Measurements from ENCODE around the gene ACKR2.

ACKR2 gene

DNA sequence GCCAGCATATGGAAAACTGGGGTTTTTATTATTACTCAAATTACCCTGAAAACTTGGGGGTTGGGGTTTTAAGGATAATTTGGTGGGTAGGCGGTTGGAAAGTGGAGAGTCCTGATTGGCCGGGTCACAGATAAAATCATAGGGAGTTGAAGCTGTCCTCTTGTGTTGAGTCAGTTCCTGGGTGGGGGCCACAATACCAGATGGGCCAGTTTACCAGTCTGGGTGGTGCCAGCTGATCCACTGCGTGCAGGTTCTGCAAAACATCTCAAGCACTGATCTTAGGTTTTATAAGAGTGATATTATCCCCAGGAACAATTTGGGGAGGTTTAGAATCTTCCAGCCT, 91.8 kb downstream of the ACKR2 start:
- Histone ChIP-seq H3K4me3 (ENCODE audit: low read length) (no peak overlapping the region), H3K36me3 (ENCODE audit: control insufficient read depth, insufficient read depth, low read length) (no peaks in the 10 kb centered on the region; the same call in 1 of the 2 replicates), H3K27ac (ENCODE audit: low read length) (no peak overlapping the region), H3K4me1 (ENCODE audit: control insufficient read depth, insufficient read depth, low read length) (no peaks in the 10 kb centered on the region; the same call in 1 of the 2 replicates), H3K27me3 (ENCODE audit: control insufficient read depth, insufficient read depth, low read length) (no peaks in the 10 kb centered on the region), H3K9me3 (ENCODE audit: control insufficient read depth, insufficient read depth, low read length) (no peaks in the 10 kb centered on the region; the same call in 1 of the 2 replicates)
- no CpG with 5 or more reads among the region's 3 CpGs for WGBS (ENCODE audit: insufficient coverage, insufficient read length)
- DNase-seq (ENCODE audit: low read depth, low spot score) = no peak

GRCh38 chr3:42902257-42902656, 93.0 kb downstream of the ACKR2 start:
- no peaks in the 10 kb centered on the region; the same call in 1 of the 2 replicates for H3K9me3 ChIP-seq (ENCODE audit: control insufficient read depth, insufficient read depth, low read length)
- no peak for DNase-seq (ENCODE audit: low read depth, low spot score)
- H3K27ac ChIP-seq (ENCODE audit: low read length) = no peak overlapping the region
- peaks cover 1% of the 10 kb centered on the region; the same call in 1 of the 2 replicates for H3K4me1 ChIP-seq (ENCODE audit: control insufficient read depth, insufficient read depth, low read length)
- H3K4me3 ChIP-seq (ENCODE audit: low read length) = no peak overlapping the region
- WGBS (ENCODE audit: insufficient coverage, insufficient read length) = no CpG with 5 or more reads among the region's 2 CpGs
- H3K36me3 ChIP-seq (ENCODE audit: control insufficient read depth, insufficient read depth, low read length) = no peaks in the 10 kb centered on the region; the same call in 1 of the 2 replicates
- H3K27me3 ChIP-seq (ENCODE audit: control insufficient read depth, insufficient read depth, low read length) = no peaks in the 10 kb centered on the region

DNA sequence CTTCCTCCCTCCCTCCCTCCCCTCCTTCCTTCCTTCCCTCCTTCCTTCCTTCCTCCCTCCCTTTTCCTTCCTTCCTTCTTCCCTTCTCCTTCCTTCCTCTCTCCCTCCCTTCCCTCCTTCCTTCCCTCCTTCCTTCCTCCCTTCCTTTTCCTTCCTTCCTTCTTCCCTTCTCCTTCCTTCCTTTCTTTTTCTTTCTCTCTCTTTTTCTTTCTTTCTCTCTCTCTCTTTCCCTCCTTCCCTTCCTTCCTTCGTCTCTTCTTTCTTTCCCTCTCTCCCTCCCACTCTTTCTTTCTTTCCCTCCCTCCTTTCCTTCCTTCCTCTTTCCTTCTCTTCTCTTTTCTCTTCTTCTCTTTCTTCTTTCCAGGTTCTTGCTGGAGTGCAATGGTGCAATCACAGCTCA, 94.8 kb downstream of the ACKR2 start:
- Histone ChIP-seq H3K4me1 (ENCODE audit: control insufficient read depth, insufficient read depth, low read length) (peaks cover 1% of the 10 kb centered on the region; the same call in 1 of the 2 replicates), H3K27me3 (ENCODE audit: control insufficient read depth, insufficient read depth, low read length) (no peaks in the 10 kb centered on the region), H3K36me3 (ENCODE audit: control insufficient read depth, insufficient read depth, low read length) (no peaks in the 10 kb centered on the region; the same call in 1 of the 2 replicates), H3K27ac (ENCODE audit: low read length) (no peak overlapping the region), H3K9me3 (ENCODE audit: control insufficient read depth, insufficient read depth, low read length) (no peaks in the 10 kb centered on the region; the same call in 1 of the 2 replicates), H3K4me3 (ENCODE audit: low read length) (no peak overlapping the region)
- WGBS (ENCODE audit: insufficient coverage, insufficient read length) = no CpG with 5 or more reads among the region's 1 CpG
- no peak for DNase-seq (ENCODE audit: low read depth, low spot score)

- H3K36me3 ChIP-seq (ENCODE audit: control insufficient read depth, insufficient read depth, low read length) = no peaks in the 10 kb centered on the region; the same call in 1 of the 2 replicates
- peaks cover 1% of the 10 kb centered on the region; the same call in 1 of the 2 replicates for H3K4me1 ChIP-seq (ENCODE audit: control insufficient read depth, insufficient read depth, low read length)
- no peaks in the 10 kb centered on the region for H3K27me3 ChIP-seq (ENCODE audit: control insufficient read depth, insufficient read depth, low read length)
- WGBS (ENCODE audit: insufficient coverage, insufficient read length) = no CpG with 5 or more reads among the region's 12 CpGs
- H3K27ac ChIP-seq (ENCODE audit: low read length) = no peak overlapping the region
- no peak for DNase-seq (ENCODE audit: low read depth, low spot score)
- no peaks in the 10 kb centered on the region; the same call in 1 of the 2 replicates for H3K9me3 ChIP-seq (ENCODE audit: control insufficient read depth, insufficient read depth, low read length)
- H3K4me3 ChIP-seq (ENCODE audit: low read length) = no peak overlapping the region
These were observed 96.5 kb downstream of the ACKR2 start for GRCh38 chr3:42905740-42906069.

DNA sequence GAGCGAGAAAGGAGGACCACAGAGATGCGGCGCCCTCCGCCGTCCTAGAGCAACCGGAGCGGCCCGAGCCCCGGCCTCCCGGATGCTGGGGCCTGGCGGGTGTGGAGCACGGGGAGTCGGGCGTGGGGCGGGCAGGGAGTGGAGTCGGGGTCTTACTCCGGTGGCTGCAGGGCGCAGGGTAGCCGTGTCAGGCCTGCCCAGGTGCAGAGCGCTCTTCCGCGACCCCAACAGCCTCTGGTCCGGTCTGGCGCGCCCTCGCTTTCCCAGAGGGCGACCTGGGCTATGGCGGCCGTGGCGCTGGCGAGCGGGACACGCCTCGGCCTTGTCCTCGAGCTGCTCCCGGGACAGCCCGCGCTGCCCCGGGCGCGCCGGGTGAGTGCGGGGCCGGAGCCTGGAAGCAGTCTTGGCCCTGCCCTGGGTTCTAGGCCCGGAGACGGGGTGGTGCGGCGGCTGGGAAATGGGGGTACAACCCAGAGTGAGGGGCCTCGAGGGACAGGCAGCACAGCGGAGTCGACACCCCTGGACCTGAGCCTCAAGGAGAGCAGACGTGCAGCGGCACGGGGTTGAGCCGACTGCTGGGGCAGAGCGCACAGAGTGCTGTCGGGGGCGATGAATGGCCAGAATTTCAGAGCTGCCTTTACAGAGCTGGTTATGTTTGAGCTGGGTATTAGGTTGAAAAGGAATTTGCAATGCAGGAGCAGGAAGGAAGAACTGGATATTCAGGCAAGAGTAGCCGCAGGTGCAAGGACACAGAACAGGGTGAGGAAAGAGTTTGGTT, 97.0 kb downstream of the ACKR2 start, which contains the start of gene ZNF662:
ZNF662 (plus strand) TSS at position 73 of the 778 bp plus-strand sequence. CDS start 1,973 bp downstream, outside the sequence.
- no peak for DNase-seq (ENCODE audit: low read depth, low spot score)
- Histone ChIP-seq H3K9me3 (ENCODE audit: control insufficient read depth, insufficient read depth, low read length) (no peaks in the 10 kb centered on the region; the same call in 1 of the 2 replicates), H3K4me1 (ENCODE audit: control insufficient read depth, insufficient read depth, low read length) (peaks cover 1% of the 10 kb centered on the region; the same call in 1 of the 2 replicates), H3K27ac (ENCODE audit: low read length) (no peak within 1 kb of the TSS), H3K36me3 (ENCODE audit: control insufficient read depth, insufficient read depth, low read length) (no peaks in the 10 kb centered on the region; the same call in 1 of the 2 replicates), H3K4me3 (ENCODE audit: low read length) (no peak within 1 kb of the TSS), H3K27me3 (ENCODE audit: control insufficient read depth, insufficient read depth, low read length) (no peaks in the 10 kb centered on the region)
- WGBS (ENCODE audit: insufficient coverage, insufficient read length) = no CpG with 5 or more reads among the region's 59 CpGs

- peaks cover 1% of the 10 kb centered on the region; the same call in 1 of the 2 replicates for H3K4me1 ChIP-seq (ENCODE audit: control insufficient read depth, insufficient read depth, low read length)
- no CpG with 5 or more reads among the region's 4 CpGs for WGBS (ENCODE audit: insufficient coverage, insufficient read length)
- H3K4me3 ChIP-seq (ENCODE audit: low read length) = no peak overlapping the region
- H3K27me3 ChIP-seq (ENCODE audit: control insufficient read depth, insufficient read depth, low read length) = no peaks in the 10 kb centered on the region
- H3K9me3 ChIP-seq (ENCODE audit: control insufficient read depth, insufficient read depth, low read length) = no peaks in the 10 kb centered on the region; the same call in 1 of the 2 replicates
- H3K36me3 ChIP-seq (ENCODE audit: control insufficient read depth, insufficient read depth, low read length) = no peaks in the 10 kb centered on the region; the same call in 1 of the 2 replicates
- no peak overlapping the region for H3K27ac ChIP-seq (ENCODE audit: low read length)
- no peak for DNase-seq (ENCODE audit: low read depth, low spot score)
These were observed 97.6 kb downstream of the ACKR2 start for GRCh38 chr3:42906848-42907183.

- no peak for DNase-seq (ENCODE audit: low read depth, low spot score)
- Histone ChIP-seq H3K9me3 (ENCODE audit: control insufficient read depth, insufficient read depth, low read length) (peaks cover 1% of the 10 kb centered on the region), H3K4me3 (ENCODE audit: low read length) (no peak overlapping the region), H3K4me1 (ENCODE audit: control insufficient read depth, insufficient read depth, low read length) (peaks cover 1% of the 10 kb centered on the region; the same call in 1 of the 2 replicates), H3K27me3 (ENCODE audit: control insufficient read depth, insufficient read depth, low read length) (no peaks in the 10 kb centered on the region), H3K36me3 (ENCODE audit: control insufficient read depth, insufficient read depth, low read length) (no peaks in the 10 kb centered on the region; the same call in 1 of the 2 replicates), H3K27ac (ENCODE audit: low read length) (no peak overlapping the region)
- no CpG with 5 or more reads among the region's 7 CpGs for WGBS (ENCODE audit: insufficient coverage, insufficient read length)
These were observed 99.4 kb downstream of the ACKR2 start for GRCh38 chr3:42908675-42909074.

DNA sequence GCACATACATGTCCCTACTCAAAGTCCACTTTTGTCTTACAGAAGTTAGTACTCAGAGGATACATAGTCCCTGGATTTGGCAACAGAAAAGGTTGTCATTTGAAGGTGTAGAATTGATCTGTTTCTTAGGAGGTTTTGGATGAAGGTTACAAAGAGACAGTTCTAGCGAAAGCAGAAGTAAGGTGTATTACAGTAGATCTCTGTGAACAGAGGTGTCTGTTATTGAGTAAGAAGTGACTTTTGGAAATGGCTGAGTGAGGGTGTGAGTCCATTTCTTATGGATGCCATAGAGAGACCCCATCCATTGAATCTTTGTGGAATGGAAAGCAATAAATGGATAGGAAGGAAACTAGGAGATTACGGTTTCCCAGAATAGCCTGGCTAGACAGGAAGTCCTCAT, 102.3 kb downstream of the ACKR2 start:
- WGBS (ENCODE audit: insufficient coverage, insufficient read length) = no CpG with 5 or more reads among the region's 2 CpGs
- H3K4me1 ChIP-seq (ENCODE audit: control insufficient read depth, insufficient read depth, low read length) = no peaks in the 10 kb centered on the region
- H3K9me3 ChIP-seq (ENCODE audit: control insufficient read depth, insufficient read depth, low read length) = peaks cover 6% of the 10 kb centered on the region
- no peak overlapping the region for H3K27ac ChIP-seq (ENCODE audit: low read length)
- H3K4me3 ChIP-seq (ENCODE audit: low read length) = no peak overlapping the region
- no peak for DNase-seq (ENCODE audit: low read depth, low spot score)
- no peaks in the 10 kb centered on the region for H3K36me3 ChIP-seq (ENCODE audit: control insufficient read depth, insufficient read depth, low read length)
- H3K27me3 ChIP-seq (ENCODE audit: control insufficient read depth, insufficient read depth, low read length) = no peaks in the 10 kb centered on the region

DNA sequence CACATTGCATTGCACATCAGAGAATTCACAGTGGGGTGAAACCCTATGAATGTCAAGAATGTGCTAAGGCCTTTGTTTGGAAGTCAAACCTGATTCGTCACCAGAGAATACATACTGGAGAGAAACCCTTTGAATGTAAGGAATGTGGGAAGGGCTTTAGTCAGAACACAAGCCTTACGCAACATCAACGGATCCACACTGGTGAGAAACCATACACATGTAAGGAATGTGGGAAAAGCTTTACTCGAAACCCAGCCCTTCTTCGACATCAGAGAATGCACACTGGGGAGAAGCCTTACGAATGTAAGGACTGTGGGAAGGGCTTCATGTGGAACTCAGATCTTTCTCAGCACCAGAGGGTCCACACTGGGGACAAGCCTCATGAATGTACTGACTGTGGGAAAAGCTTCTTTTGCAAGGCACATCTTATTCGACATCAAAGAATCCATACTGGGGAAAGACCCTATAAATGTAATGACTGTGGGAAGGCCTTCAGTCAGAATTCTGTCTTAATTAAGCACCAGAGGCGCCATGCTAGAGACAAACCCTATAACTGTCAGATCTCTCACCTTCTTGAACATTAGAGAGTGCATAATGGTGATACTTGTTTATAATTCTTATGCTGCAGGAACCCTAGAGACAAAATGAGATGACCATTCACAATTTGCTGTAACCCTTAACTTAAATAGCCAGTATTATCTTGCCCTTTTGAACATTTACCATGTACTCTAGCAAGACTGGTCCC, 105.7 kb downstream of the ACKR2 start:
- H3K36me3 ChIP-seq (ENCODE audit: control insufficient read depth, insufficient read depth, low read length) = no peaks in the 10 kb centered on the region
- no peak overlapping the region for H3K4me3 ChIP-seq (ENCODE audit: low read length)
- H3K4me1 ChIP-seq (ENCODE audit: control insufficient read depth, insufficient read depth, low read length) = no peaks in the 10 kb centered on the region
- no CpG with 5 or more reads among the region's 8 CpGs for WGBS (ENCODE audit: insufficient coverage, insufficient read length)
- no peak for DNase-seq (ENCODE audit: low read depth, low spot score)
- H3K27me3 ChIP-seq (ENCODE audit: control insufficient read depth, insufficient read depth, low read length) = no peaks in the 10 kb centered on the region
- H3K9me3 ChIP-seq (ENCODE audit: control insufficient read depth, insufficient read depth, low read length) = peaks cover 6% of the 10 kb centered on the region
- H3K27ac ChIP-seq (ENCODE audit: low read length) = no peak overlapping the region
